Testis (tissue), 5 donors: Measurements from ENCODE around the gene SOX14. TPM values are rescaled to one million over a fixed set of nuclear protein-coding genes. Genes with fewer than 3 reads are reported as not detected.

Experiments used
- DNase-seq: peaks from one replicate; pipeline ENCODE4 v3.0.0-alpha.2; 2019
- H3K27ac ChIP-seq, 2 donors: fragments of 200-600 bp; sonication (generic); one replicate each; pipeline ENCODE4 v1.5.1; 2019
- H3K27me3 ChIP-seq: fragments of 200-600 bp; sonication (generic); one replicate; pipeline ENCODE4 v1.5.1; 2019
- H3K36me3 ChIP-seq: fragments of 200-600 bp; sonication (generic); one replicate; pipeline ENCODE4 v1.5.1; 2017; ENCODE audit warnings: low read depth; ENCODE audit errors: missing control alignments
- H3K4me1 ChIP-seq: fragments of 200-600 bp; sonication (generic); one replicate; pipeline ENCODE4 v1.5.1; 2019
- H3K4me3 ChIP-seq, 2 donors: fragments of 200-600 bp; sonication (generic); one replicate each; pipeline ENCODE4 v1.5.1; 2017 to 2019
- H3K9me3 ChIP-seq: fragments of 200-600 bp; sonication (generic); one replicate; pipeline ENCODE4 v1.5.1; 2017
- POLR2A ChIP-seq: fragments of 450-650 bp; IDR thresholded peaks from one replicate; pipeline ENCODE4 v1.6.1; 2017; ENCODE audit warnings: antibody characterized with exemption, mild to moderate bottlenecking, moderate library complexity
- WGBS, 2 donors: methylation state at CpG; one replicate each; pipeline ENCODE4 v1.1.5; 2018; 5-methylcytosine and 5-hydroxymethylcytosine counted together
- intact Hi-C: fragments of 100-400 bp; cut with DNase I; formaldehyde crosslinking; loops from one replicate; pipeline ENCODE4 v1.15.1; 2023; ENCODE audit warnings: low total_unique reads
- long read RNA-seq, 2 donors: transcript quantifications; one replicate each; lab custom pipeline, GENCODE V29; 2026
- polyA plus RNA-seq: library from polyadenylated mRNA; stranded (reverse); fragments of 350-450 nt; fragmentation: Illumina TruSeq; extraction: RNeasy Lipid Tissue Mini Kit (QIAGEN cat#74804); gene quantifications from one replicate; pipeline ENCODE4 v1.2.3, GENCODE V29; 2014; ENCODE audit warnings: low read depth, low replicate concordance; ENCODE audit not compliant: insufficient read depth
- total RNA-seq, 2 donors: library from RNA; depleted of rRNA; stranded (reverse); fragments of >200 nt; gene quantifications; one replicate each; pipeline ENCODE4 v1.2.3, GENCODE V29; 2016
- TF ChIP-seq, protein P1 (sequence below), 3 experiments: fragments of 450-650 bp in 2 of 3; fragments of 200-600 bp in 1 of 3; sonication (generic) in 1 of 3; IDR thresholded peaks; one replicate each; pipeline ENCODE4 v1.5.1; 2016 to 2019; ENCODE audit warnings: antibody characterized with exemption in 3 of 3, mild to moderate bottlenecking in 2 of 3, moderate library complexity in 1 of 3

Gene SOX14
- total RNA-seq: not detected
- polyA plus RNA-seq: not detected
- long read RNA-seq, donor 1: 0 reads
- long read RNA-seq, donor 2: 0 reads

DNA sequence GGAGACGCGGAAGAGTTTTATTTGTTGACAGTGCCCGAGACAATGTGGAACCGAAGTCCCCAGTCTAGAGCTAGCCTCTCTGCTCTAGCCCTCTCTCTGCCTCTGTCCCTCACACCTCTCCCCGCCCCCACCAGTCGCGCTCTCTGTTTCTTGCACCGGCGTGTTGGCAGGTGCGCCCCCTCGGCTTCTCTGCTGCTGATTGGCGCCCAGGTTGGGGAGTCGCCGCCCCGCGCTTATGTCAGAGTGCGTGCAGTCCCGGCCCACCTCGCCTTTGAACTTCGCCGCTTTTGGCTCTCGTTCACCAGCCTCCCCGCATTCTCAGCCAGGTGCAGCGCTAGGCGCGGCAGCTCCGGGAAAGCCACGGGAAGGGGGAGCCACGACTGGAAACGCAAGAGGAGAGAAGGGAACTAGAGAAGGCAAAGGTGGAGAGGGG lies at the start of gene SOX14:
TSS of gene SOX14 (plus strand) at position 315 of the 433 bp plus-strand sequence. CDS start 470 bp downstream, outside the sequence.
- intact Hi-C loops: no loop called here
- 1% methylated on average over 30 of the region's 30 CpGs for WGBS, 2 donors
- H3K36me3 ChIP-seq: no peaks in the 10 kb centered on the region
- no peak for DNase-seq
- H3K4me3 ChIP-seq: no peak within 1 kb of the TSS
- no peak within 1 kb of the TSS for H3K27ac ChIP-seq
- no peaks in the 10 kb centered on the region for H3K27me3 ChIP-seq
- H3K4me1 ChIP-seq: peaks cover 10% of the 10 kb centered on the region
- TF ChIP-seq, protein P1, sequence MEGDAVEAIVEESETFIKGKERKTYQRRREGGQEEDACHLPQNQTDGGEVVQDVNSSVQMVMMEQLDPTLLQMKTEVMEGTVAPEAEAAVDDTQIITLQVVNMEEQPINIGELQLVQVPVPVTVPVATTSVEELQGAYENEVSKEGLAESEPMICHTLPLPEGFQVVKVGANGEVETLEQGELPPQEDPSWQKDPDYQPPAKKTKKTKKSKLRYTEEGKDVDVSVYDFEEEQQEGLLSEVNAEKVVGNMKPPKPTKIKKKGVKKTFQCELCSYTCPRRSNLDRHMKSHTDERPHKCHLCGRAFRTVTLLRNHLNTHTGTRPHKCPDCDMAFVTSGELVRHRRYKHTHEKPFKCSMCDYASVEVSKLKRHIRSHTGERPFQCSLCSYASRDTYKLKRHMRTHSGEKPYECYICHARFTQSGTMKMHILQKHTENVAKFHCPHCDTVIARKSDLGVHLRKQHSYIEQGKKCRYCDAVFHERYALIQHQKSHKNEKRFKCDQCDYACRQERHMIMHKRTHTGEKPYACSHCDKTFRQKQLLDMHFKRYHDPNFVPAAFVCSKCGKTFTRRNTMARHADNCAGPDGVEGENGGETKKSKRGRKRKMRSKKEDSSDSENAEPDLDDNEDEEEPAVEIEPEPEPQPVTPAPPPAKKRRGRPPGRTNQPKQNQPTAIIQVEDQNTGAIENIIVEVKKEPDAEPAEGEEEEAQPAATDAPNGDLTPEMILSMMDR (IDR thresholded peaks at IDR 0.05): no peak
- TF ChIP-seq POLR2A: no peak
- no peaks in the 10 kb centered on the region for H3K9me3 ChIP-seq

DNA sequence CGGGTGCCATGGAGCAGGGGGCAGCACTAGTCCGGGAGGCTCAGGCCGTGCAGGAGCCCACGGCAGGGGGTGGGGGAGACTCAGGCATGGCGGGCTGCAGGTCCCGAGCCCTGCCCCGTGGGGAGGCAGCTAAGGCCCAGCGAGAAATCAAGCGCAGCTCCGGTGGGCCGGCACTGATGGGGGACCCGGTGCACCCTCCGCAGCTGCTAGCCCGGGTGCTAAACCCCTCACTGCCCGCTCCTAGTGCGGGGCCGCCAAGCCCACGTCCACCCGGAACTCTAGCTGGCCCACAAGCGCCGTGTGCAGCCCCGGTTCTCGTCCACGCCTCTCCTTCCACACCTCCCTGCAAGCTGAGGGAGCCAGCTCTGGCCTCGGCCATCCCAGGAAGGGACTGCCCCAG lies 49.6 kb upstream of the SOX14 start:
- intact Hi-C loops: no loop called here
- H3K9me3 ChIP-seq: no peaks in the 10 kb centered on the region
- peak overlapping the region; percentile 42 to 54 for H3K4me3 ChIP-seq
- no peak for TF ChIP-seq POLR2A
- TF ChIP-seq, protein P1 (IDR thresholded peaks at IDR 0.05): no peak
- no peak for DNase-seq
- no peaks in the 10 kb centered on the region for H3K36me3 ChIP-seq
- no peaks in the 10 kb centered on the region for H3K4me1 ChIP-seq
- 74% methylated on average over 25 of the region's 25 CpGs; no CpG with 5 or more reads in 1 of the 2 donors for WGBS, 2 donors
- H3K27ac ChIP-seq: no peak overlapping the region
- no peaks in the 10 kb centered on the region for H3K27me3 ChIP-seq

DNA sequence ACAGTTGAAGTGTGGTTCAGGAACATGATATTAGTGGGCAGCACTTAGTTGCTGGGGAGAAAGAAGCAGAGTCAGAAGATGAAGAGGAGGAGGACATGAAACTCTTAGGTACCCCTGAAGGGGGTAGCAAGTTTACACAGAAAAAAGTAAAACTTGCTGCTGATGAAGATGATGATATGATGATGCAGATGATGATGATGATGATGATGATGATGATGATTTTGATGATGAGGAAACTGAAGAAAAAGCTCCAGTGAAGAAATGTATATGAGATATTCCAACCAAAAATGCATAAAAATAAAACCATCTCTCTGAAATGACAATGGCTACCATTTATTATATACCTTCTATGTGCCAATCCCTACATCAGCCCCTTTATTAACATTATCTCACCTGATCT lies 39.9 kb upstream of the SOX14 start:
- H3K4me1 ChIP-seq: no peaks in the 10 kb centered on the region
- H3K27me3 ChIP-seq: no peaks in the 10 kb centered on the region
- DNase-seq: no peak
- intact Hi-C loops: no loop called here
- H3K4me3 ChIP-seq: no peak overlapping the region
- no peak overlapping the region for H3K27ac ChIP-seq
- H3K9me3 ChIP-seq: no peaks in the 10 kb centered on the region
- TF ChIP-seq, protein P1 (IDR thresholded peaks at IDR 0.05): no peak
- no peak for TF ChIP-seq POLR2A
- H3K36me3 ChIP-seq: no peaks in the 10 kb centered on the region

DNA sequence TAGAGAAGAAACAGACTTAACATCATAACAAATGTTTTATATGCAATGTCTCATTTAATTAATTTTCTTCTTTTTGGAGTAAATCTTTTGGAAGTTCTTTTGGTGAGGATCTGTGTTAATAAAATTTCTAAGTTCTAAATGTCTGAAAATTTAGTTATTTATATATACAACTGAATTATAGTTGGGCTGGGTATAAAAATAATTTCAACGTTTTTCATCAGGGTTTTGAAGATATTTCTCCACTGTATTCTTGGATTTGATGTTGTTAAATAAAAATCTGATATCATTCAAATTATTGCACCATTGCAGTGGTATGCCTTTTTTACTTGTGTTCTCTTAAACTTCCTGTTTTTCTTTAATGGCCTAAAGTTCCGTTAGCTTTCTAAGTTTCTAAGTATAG lies 26.9 kb upstream of the SOX14 start:
- H3K4me3 ChIP-seq: no peak overlapping the region
- no peak for DNase-seq
- no peak overlapping the region for H3K27ac ChIP-seq
- H3K36me3 ChIP-seq: no peaks in the 10 kb centered on the region
- no peaks in the 10 kb centered on the region for H3K4me1 ChIP-seq
- TF ChIP-seq, protein P1 (IDR thresholded peaks at IDR 0.05): no peak
- no peak for TF ChIP-seq POLR2A
- no peaks in the 10 kb centered on the region for H3K9me3 ChIP-seq
- intact Hi-C loops: no loop called here
- no peaks in the 10 kb centered on the region for H3K27me3 ChIP-seq
- 74 to 79% methylated on average over 2 of the region's 2 CpGs for WGBS, 2 donors

DNA sequence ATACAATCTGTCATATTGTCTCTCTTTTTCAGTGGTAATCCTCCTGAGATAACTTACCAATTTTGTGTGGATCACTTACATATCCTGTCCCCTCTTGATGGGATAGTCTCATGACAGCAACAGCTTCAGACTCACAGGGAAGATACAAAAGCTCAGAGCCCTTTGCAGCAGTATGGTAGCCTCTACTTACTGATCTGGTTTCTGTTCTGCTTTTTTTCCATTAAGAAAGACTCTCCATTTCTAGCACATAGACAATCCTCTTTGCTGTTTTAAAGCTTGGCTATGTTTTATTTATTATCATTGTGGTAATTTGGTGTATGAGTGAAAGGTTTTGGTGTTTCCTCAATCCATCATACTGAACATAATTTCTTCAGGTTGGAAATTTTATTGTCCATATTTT lies 25.4 kb upstream of the SOX14 start:
- H3K27ac ChIP-seq: no peak overlapping the region
- H3K4me1 ChIP-seq: no peaks in the 10 kb centered on the region
- no peaks in the 10 kb centered on the region for H3K27me3 ChIP-seq
- no peaks in the 10 kb centered on the region for H3K9me3 ChIP-seq
- DNase-seq: no peak
- H3K4me3 ChIP-seq: no peak overlapping the region
- no peak for TF ChIP-seq POLR2A
- TF ChIP-seq, protein P1 (IDR thresholded peaks at IDR 0.05): no peak
- intact Hi-C loops: no loop called here
- H3K36me3 ChIP-seq: no peaks in the 10 kb centered on the region
